ENCODE results near the gene B4GALNT3.

DNA sequence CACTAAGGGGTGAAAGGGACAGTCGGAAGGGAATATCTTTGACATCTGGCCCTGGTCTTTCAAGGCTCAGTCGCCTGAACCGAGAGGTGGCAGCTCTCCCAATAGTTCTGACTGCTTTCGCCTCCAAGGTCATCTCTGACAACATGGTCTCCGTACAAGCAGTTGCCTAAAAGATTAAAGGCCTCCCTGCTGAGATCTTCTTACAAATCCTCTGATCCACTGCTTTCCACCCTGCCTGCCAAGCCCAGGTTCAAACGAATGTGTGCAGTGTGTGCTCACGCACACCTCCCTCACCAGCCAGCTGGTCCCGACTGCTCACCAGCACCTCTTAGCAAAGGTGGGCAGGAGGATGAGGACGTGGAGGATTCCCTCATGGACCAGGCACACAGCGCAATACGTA is 10.4 kb downstream of the B4GALNT3 start:
- TF ChIP-seq, protein P1, sequence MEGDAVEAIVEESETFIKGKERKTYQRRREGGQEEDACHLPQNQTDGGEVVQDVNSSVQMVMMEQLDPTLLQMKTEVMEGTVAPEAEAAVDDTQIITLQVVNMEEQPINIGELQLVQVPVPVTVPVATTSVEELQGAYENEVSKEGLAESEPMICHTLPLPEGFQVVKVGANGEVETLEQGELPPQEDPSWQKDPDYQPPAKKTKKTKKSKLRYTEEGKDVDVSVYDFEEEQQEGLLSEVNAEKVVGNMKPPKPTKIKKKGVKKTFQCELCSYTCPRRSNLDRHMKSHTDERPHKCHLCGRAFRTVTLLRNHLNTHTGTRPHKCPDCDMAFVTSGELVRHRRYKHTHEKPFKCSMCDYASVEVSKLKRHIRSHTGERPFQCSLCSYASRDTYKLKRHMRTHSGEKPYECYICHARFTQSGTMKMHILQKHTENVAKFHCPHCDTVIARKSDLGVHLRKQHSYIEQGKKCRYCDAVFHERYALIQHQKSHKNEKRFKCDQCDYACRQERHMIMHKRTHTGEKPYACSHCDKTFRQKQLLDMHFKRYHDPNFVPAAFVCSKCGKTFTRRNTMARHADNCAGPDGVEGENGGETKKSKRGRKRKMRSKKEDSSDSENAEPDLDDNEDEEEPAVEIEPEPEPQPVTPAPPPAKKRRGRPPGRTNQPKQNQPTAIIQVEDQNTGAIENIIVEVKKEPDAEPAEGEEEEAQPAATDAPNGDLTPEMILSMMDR (IDR thresholded peaks at IDR 0.05) = no peak
- TF ChIP-seq POLR2A (IDR thresholded peaks at IDR 0.05; ENCODE audit: low read depth) = no peak
- no peak for TF ChIP-seq EP300 (IDR thresholded peaks at IDR 0.05)
